ENCODE data around the gene PSMB10.

DNA sequence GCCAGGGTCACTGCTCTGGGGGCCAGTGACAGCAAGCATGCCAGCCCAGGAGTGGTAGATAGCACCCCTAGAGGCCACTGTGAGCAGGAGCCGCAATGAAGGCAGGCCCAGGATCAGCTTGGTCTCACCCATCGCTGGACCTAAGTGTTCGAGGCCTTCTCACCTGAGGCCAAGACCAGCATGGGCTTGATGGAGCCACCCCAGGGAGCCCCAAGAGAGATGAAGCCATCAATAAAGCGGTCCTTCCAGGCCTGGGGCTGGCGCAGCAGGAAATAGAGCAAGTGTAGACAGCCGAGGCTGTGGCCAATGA lies 5.5 kb upstream of the PSMB10 start:
- no peak for TF ChIP-seq POLR2A (IDR thresholded peaks at IDR 0.05)
- TF ChIP-seq, protein P1, sequence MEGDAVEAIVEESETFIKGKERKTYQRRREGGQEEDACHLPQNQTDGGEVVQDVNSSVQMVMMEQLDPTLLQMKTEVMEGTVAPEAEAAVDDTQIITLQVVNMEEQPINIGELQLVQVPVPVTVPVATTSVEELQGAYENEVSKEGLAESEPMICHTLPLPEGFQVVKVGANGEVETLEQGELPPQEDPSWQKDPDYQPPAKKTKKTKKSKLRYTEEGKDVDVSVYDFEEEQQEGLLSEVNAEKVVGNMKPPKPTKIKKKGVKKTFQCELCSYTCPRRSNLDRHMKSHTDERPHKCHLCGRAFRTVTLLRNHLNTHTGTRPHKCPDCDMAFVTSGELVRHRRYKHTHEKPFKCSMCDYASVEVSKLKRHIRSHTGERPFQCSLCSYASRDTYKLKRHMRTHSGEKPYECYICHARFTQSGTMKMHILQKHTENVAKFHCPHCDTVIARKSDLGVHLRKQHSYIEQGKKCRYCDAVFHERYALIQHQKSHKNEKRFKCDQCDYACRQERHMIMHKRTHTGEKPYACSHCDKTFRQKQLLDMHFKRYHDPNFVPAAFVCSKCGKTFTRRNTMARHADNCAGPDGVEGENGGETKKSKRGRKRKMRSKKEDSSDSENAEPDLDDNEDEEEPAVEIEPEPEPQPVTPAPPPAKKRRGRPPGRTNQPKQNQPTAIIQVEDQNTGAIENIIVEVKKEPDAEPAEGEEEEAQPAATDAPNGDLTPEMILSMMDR (IDR thresholded peaks at IDR 0.05): peak; percentile 39 to 70 (median 60)
